GM12878 (cell line): ENCODE results near the gene DOCK1. TPM values are rescaled to one million over a fixed set of nuclear protein-coding genes. Genes with fewer than 3 reads are reported as not detected.

Source experiments
- ATAC-seq: fragments of 200-7000 bp; cut with Tn5 transposase; 3 replicates; pipeline ENCODE4 v1.9.1; 2020; ENCODE audit warnings: mild to moderate bottlenecking, moderate library complexity
- BruUV-seq: library from RNA; stranded (reverse); fragments of 400-500 nt; replicated peaks from 2 replicates; lab custom pipeline; 2021; lab: Mats Ljungman, UMichigan
- CTCF ChIA-PET: fragments of 300-600 bp; sonication (Branson Sonifier 250); formaldehyde crosslinking; extraction: SDS; loops from one replicate; lab custom pipeline; 2021; ENCODE audit warnings: inconsistent platforms; lab: Yijun Ruan, JAX
- POLR2A ChIA-PET: fragments of 350-600 bp; formaldehyde crosslinking; extraction: SDS; loops from one replicate; lab custom pipeline; 2021; ENCODE audit warnings: inconsistent platforms; lab: Charles Lee
- RAD21 ChIA-PET: fragments of 300-600 bp; sonication (Branson Sonifier 250); formaldehyde crosslinking; loops from one replicate; lab custom pipeline; 2023; ENCODE audit warnings: antibody characterized with exemption; ENCODE audit not compliant: unreplicated experiment; lab: Charles Lee
- SMC1A ChIA-PET: fragments of 300-600 bp; sonication (Branson Sonifier 250); formaldehyde crosslinking; loops from one replicate; lab custom pipeline; 2023; ENCODE audit not compliant: unreplicated experiment, uncharacterized antibody; lab: Charles Lee
- DNase-seq: peaks from one replicate; pipeline ENCODE4 v3.0.0-alpha.2; 2011; ENCODE audit warnings: low read depth, low spot score
- FAIRE-seq: peaks from 3 replicates; lab custom pipeline; 2011; peaks lifted over from hg19 to GRCh38; lab: Jason Lieb, UNC
- H2AFZ ChIP-seq: 2 replicates; pipeline ENCODE4 v1.6.0; 2011; ENCODE audit warnings: low read depth, low read length, control low read depth; ENCODE audit not compliant: control insufficient read depth
- H3K27ac ChIP-seq: 2 replicates; pipeline ENCODE4 v1.5.1; 2011; ENCODE audit warnings: control low read depth; ENCODE audit not compliant: control insufficient read depth, insufficient read depth
- H3K27me3 ChIP-seq, 2 experiments: replicated peaks in 1 of 2; 2 replicates each; pipeline versions ENCODE4 v1.6.0 to v1.6.1; 2011; ENCODE audit warnings: low read length in 1 of 2; ENCODE audit not compliant: control insufficient read depth in 2 of 2, insufficient read depth in 2 of 2
- H3K36me3 ChIP-seq, 2 experiments: 2 replicates each; pipeline ENCODE4 v1.5.1; 2011; ENCODE audit warnings: low read length in 1 of 2; ENCODE audit not compliant: control insufficient read depth in 2 of 2, insufficient read depth in 2 of 2
- H3K4me1 ChIP-seq: 2 replicates; pipeline ENCODE4 v1.6.1; 2011; ENCODE audit warnings: mild to moderate bottlenecking, low read length, moderate library complexity, mixed read lengths; ENCODE audit not compliant: control insufficient read depth, insufficient read depth
- H3K4me2 ChIP-seq: 2 replicates; pipeline ENCODE4 v1.6.0; 2011; ENCODE audit warnings: control low read depth; ENCODE audit not compliant: control insufficient read depth, insufficient read depth
- H3K4me3 ChIP-seq: fragments of 200-600 bp; sonication (generic); 2 replicates; pipeline ENCODE4 v1.5.1; 2016
- H3K79me2 ChIP-seq: 2 replicates; pipeline ENCODE4 v1.6.0; 2011; ENCODE audit warnings: low read length; ENCODE audit not compliant: control insufficient read depth, insufficient read depth
- H3K9ac ChIP-seq: 2 replicates; pipeline ENCODE4 v1.8.0; 2011; ENCODE audit warnings: low read length, control low read depth, mixed read lengths; ENCODE audit not compliant: control insufficient read depth, insufficient read depth
- H3K9me3 ChIP-seq: replicated peaks from 3 replicates; pipeline ENCODE4 v1.5.1; 2011; ENCODE audit warnings: mild to moderate bottlenecking, low read length; ENCODE audit not compliant: control insufficient read depth, insufficient read depth
- H4K20me1 ChIP-seq: 2 replicates; pipeline ENCODE4 v1.6.0; 2011; ENCODE audit not compliant: control insufficient read depth, insufficient read depth
- HDGF ChIP-seq: fragments of 450-650 bp; IDR thresholded peaks from 2 replicates; pipeline ENCODE4 v1.6.1; 2016; ENCODE audit warnings: antibody characterized with exemption
- NKRF ChIP-seq: fragments of 450-650 bp; conservative IDR thresholded peaks from 2 replicates; pipeline ENCODE4 v1.6.1; 2017; ENCODE audit warnings: mild to moderate bottlenecking, moderate library complexity
- NR2F1 ChIP-seq: fragments of 450-650 bp; conservative IDR thresholded peaks from 2 replicates; pipeline ENCODE4 v1.6.1; 2017; ENCODE audit warnings: mild to moderate bottlenecking
- RAD51 ChIP-seq: fragments of 450-650 bp; IDR thresholded peaks from 2 replicates; pipeline ENCODE4 v1.6.1; 2016; ENCODE audit warnings: moderate library complexity, mild to moderate bottlenecking, inconsistent platforms
- USF2 ChIP-seq: IDR thresholded peaks from 2 replicates; pipeline ENCODE4 v1.6.1; 2011; ENCODE audit warnings: low read depth, low read length, improper control_type of control experiment, borderline replicate concordance
- ZBTB40 ChIP-seq: fragments of 450-650 bp; IDR thresholded peaks from 2 replicates; pipeline ENCODE4 v1.6.1; 2016; ENCODE audit warnings: mild to moderate bottlenecking, moderate library complexity, borderline replicate concordance
- ZNF24 ChIP-seq: fragments of 450-650 bp; IDR thresholded peaks from 2 replicates; pipeline ENCODE4 v1.6.1; 2017; ENCODE audit warnings: antibody characterized with exemption, mild to moderate bottlenecking
- WGBS: methylation state at CpG from one replicate; pipeline ENCODE4 v1.1.6; 2016; ENCODE audit warnings: low lambda C conversion rate; ENCODE audit not compliant: insufficient replicate concordance, insufficient coverage; ENCODE audit errors: missing lambda C conversion rate; 5-methylcytosine and 5-hydroxymethylcytosine counted together
- in situ Hi-C: fragments of 300-500 bp; cut with MboI; formaldehyde crosslinking; loops from 9 replicates; pipeline ENCODE4 v1.14.3; 2018; ENCODE audit warnings: mixed read lengths
- intact Hi-C: fragments of 100-400 bp; cut with micrococcal nuclease; formaldehyde crosslinking; loops from one replicate; pipeline ENCODE4 v1.14.2; 2022; ENCODE audit not compliant: unreplicated experiment
- polyA plus RNA-seq, 11 experiments: library from polyadenylated mRNA; depleted of rRNA in 4 of 11; unstranded in 6 of 11; stranded (reverse) in 5 of 11; fragments of >200 nt; fragmentation: Nextera tagmentation in 4 of 11; fragmentation: Illumina TruSeq in 1 of 11; extraction: Ambion mirVana in 4 of 11; extraction: Trizol in 1 of 11; gene quantifications; 1 replicate in 1 of 11; 2 replicates in 10 of 11; pipeline versions ENCODE4 v1.2.1 to v1.2.3, GENCODE V29; 2011 to 2016; ENCODE audit warnings: inconsistent platforms in 2 of 11, missing spikeins in 2 of 11, low read depth in 1 of 11
- total RNA-seq, 4 experiments: library from RNA; depleted of rRNA in 3 of 4; stranded (reverse); fragments of >200 nt in 3 of 4; fragmentation: Illumina TruSeq in 1 of 4; extraction: Trizol in 1 of 4; gene quantifications; 2 replicates each; pipeline versions ENCODE4 v1.2.1 to v1.2.3, GENCODE V29; 2013 to 2021

The DOCK1 gene
- total and polyA plus RNA-seq, 10 of the 15 experiments (the other 5 are each of a cell fraction or from before 2014, with no cell fraction given): 0.05 to 0.18 TPM; not detected in 8

DNA sequence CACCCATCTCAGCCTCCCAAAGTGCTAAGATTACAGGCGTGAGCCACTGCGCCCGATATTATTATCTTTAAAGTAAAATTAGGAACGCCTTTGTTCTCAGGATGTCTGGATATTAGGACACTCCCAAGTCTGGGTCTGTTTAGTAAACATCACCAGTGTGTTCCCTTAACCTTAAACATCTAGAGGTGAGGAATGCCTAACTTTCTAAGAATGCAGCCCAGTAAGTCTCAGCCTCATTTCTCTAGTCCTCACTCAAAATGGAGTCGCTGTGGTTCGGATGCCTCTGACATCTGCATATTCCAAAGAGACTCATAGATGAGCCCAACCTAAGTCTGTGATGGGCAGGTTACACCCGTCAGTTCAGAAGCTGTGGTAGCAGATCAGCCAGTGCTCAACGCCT, 295.4 kb downstream of the DOCK1 start:
- Histone ChIP-seq H3K4me3 (no peak overlapping the region), H3K9ac (no peak overlapping the region), H2AFZ (no peak overlapping the region), H3K4me2 (no peak overlapping the region)
- ChIA-PET SMC1A (interaction anchor here (0.6 kb wide), 1 partner anchor 172 kb away, joined by 3 read pairs; no protein-coding TSS in a partner anchor), CTCF (no interaction called here)
- in situ Hi-C loops: no loop called here
- TF ChIP-seq HDGF (no peak), NR2F1 (no peak), NKRF (no peak), USF2 (no peak), ZBTB40 (no peak), RAD51 (no peak), ZNF24 (no peak)
- TF ChIP-seq, all 136 proteins: peak for 0
- WGBS: 25% methylated on average over 8 of the region's 8 CpGs
- intact Hi-C loops: no loop called here
- Histone ChIP-seq H3K27me3 (no peaks in the 10 kb centered on the region), H3K79me2 (no peaks in the 10 kb centered on the region), H3K4me1 (no peaks in the 10 kb centered on the region), H3K9me3 (no peaks in the 10 kb centered on the region), H3K27ac (no peak overlapping the region), H3K36me3 (no peaks in the 10 kb centered on the region), H4K20me1 (no peaks in the 10 kb centered on the region)
- POLR2A ChIA-PET: no interaction called here
- ATAC-seq (no peak), DNase-seq (no peak), FAIRE-seq (no peak)
- RAD21 ChIA-PET: no interaction called here
- no TSS peak for BruUV-seq
